ENCODE data around the gene EML6. TPM values are rescaled to one million over a fixed set of nuclear protein-coding genes. Genes with fewer than 3 reads are reported as not detected.

EML6 gene
- total and polyA plus RNA-seq, 5 donors from 2014 or later = 0.06 to 0.59 (median 0.33) TPM; not detected in 1

DNA sequence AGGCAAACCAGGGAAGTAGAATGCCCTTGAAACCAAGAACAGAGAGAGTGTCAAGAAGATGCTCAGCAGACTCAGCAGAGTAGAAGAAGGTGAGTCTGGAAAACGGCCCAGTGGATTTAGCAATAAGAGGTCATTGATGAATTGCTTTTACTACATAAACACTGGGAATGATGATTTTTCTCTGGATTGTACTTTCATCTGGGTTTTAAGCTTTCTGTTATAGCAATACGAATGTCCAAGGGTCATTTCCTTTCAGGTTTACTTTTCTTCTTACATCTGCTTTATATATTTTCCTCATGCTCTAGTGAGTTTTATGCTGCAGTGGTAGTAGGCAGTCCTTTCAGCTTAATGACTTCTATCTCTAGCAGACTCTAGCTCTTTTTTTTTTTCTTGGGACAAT, 16.9 kb downstream of the EML6 start:
- no peak overlapping the region for H3K27ac Mint-ChIP-seq
- no peak overlapping the region for H3K4me3 ChIP-seq (ENCODE audit: low read depth, low read length)
- no peak overlapping the region for H3K4me3 Mint-ChIP-seq
- H3K4me1 Mint-ChIP-seq = no peaks in the 10 kb centered on the region
- DNase-seq (no peak), ATAC-seq (ENCODE audit: low read depth in 2 of 2) (no peak)
- H3K9me3 ChIP-seq (ENCODE audit: control insufficient read depth in 2 of 2, low read length in 2 of 2) = no peaks in the 10 kb centered on the region
- no peaks in the 10 kb centered on the region for H3K36me3 ChIP-seq (ENCODE audit: control insufficient read depth, insufficient read depth, low read length)
- peaks cover 7% of the 10 kb centered on the region for H3K27me3 ChIP-seq (ENCODE audit: control insufficient read depth, insufficient read depth, low read length)
- no peaks in the 10 kb centered on the region for H3K36me3 Mint-ChIP-seq
- peaks cover 0 to 2% (median 0%) of the 10 kb centered on the region in 7 donors for H3K9me3 Mint-ChIP-seq
- H3K4me1 ChIP-seq (ENCODE audit: control insufficient read depth, insufficient read depth, low read length, poor library complexity, severe bottlenecking) = no peaks in the 10 kb centered on the region
- peaks cover 10% of the 10 kb centered on the region for H3K27me3 Mint-ChIP-seq
- H3K27ac ChIP-seq (ENCODE audit: insufficient read depth, low read length, poor library complexity, severe bottlenecking) = no peak overlapping the region

DNA sequence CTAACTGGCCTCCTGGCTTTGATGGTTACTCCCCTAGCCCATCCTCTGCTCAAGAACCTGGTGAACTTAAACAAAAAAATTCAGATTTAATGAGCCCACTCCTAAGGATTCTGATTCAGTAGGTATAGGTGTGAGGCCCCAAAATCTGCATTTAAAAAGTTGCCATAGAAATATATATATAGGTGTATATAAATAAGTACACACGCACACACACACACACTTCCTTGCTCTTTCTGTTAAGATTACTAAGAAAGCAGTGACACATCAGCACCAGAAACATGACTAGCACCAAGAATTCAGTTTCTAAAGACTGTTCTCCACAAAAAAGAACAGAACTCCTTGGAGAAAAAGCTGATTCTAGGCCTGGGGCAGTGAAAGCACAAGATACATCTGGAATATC, 17.8 kb downstream of the EML6 start:
- Mint-ChIP-seq H3K4me1 (no peaks in the 10 kb centered on the region), H3K27ac (no peak overlapping the region)

GRCh38 chr2:54750040-54750439, 26.6 kb downstream of the EML6 start:
- Histone ChIP-seq H3K27me3 (ENCODE audit: control insufficient read depth, insufficient read depth, low read length) (no peaks in the 10 kb centered on the region), H3K36me3 (ENCODE audit: control insufficient read depth, insufficient read depth, low read length) (no peaks in the 10 kb centered on the region), H3K9me3 (ENCODE audit: control insufficient read depth in 2 of 2, low read length in 2 of 2) (no peaks in the 10 kb centered on the region), H3K4me1 (ENCODE audit: control insufficient read depth, insufficient read depth, low read length, poor library complexity, severe bottlenecking) (no peaks in the 10 kb centered on the region), H3K27ac (ENCODE audit: insufficient read depth, low read length, poor library complexity, severe bottlenecking) (no peak overlapping the region), H3K4me3 (ENCODE audit: low read depth, low read length) (no peak overlapping the region)
- no peaks in the 10 kb centered on the region for H3K4me1 Mint-ChIP-seq
- H3K27ac Mint-ChIP-seq = no peak overlapping the region
- H3K4me3 Mint-ChIP-seq = peak overlapping the region in 1 of 4 donors; percentile 43
- no peak for DNase-seq
- ATAC-seq (ENCODE audit: low read depth in 2 of 2) = no peak
- peaks cover 8% of the 10 kb centered on the region for H3K27me3 Mint-ChIP-seq
- no peaks in the 10 kb centered on the region for H3K9me3 Mint-ChIP-seq
- no peaks in the 10 kb centered on the region for H3K36me3 Mint-ChIP-seq

More for the DNA sequence above, 17.8 kb downstream of the EML6 start:
- H3K4me3 ChIP-seq (ENCODE audit: low read depth, low read length) = no peak overlapping the region
- DNase-seq (no peak), ATAC-seq (ENCODE audit: low read depth in 2 of 2) (no peak)
- Mint-ChIP-seq H3K4me3 (no peak overlapping the region), H3K27me3 (peaks cover 10% of the 10 kb centered on the region), H3K36me3 (no peaks in the 10 kb centered on the region), H3K9me3 (peaks cover 0 to 2% (median 0%) of the 10 kb centered on the region in 7 donors)
- no peaks in the 10 kb centered on the region for H3K4me1 ChIP-seq (ENCODE audit: control insufficient read depth, insufficient read depth, low read length, poor library complexity, severe bottlenecking)
- no peaks in the 10 kb centered on the region for H3K9me3 ChIP-seq (ENCODE audit: control insufficient read depth in 2 of 2, low read length in 2 of 2)
- no peaks in the 10 kb centered on the region for H3K36me3 ChIP-seq (ENCODE audit: control insufficient read depth, insufficient read depth, low read length)
- no peak overlapping the region for H3K27ac ChIP-seq (ENCODE audit: insufficient read depth, low read length, poor library complexity, severe bottlenecking)
- peaks cover 7% of the 10 kb centered on the region for H3K27me3 ChIP-seq (ENCODE audit: control insufficient read depth, insufficient read depth, low read length)

DNA sequence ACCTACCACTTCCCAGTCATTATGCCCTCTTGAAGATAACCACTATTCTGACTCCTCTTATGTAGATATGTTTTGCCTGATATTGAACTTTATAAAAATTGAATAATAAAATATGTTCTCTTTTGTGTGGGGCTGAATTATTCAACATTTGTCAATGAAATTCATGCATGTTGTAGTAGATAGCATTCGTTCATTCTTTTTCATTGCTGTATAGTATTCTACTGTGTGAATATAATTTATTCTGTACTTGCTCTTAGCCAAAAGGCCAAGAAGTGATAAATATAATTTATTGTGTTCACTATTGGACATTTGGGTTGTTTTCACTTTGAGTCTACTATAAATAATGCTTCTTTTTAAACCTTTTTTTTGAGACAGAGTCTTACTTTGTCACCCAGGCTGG, 29.0 kb downstream of the EML6 start:
- Histone ChIP-seq H3K36me3 (ENCODE audit: control insufficient read depth, insufficient read depth, low read length) (no peaks in the 10 kb centered on the region), H3K27ac (ENCODE audit: insufficient read depth, low read length, poor library complexity, severe bottlenecking) (no peak overlapping the region), H3K4me3 (ENCODE audit: low read depth, low read length) (no peak overlapping the region), H3K27me3 (ENCODE audit: control insufficient read depth, insufficient read depth, low read length) (no peaks in the 10 kb centered on the region), H3K4me1 (ENCODE audit: control insufficient read depth, insufficient read depth, low read length, poor library complexity, severe bottlenecking) (no peaks in the 10 kb centered on the region), H3K9me3 (ENCODE audit: control insufficient read depth in 2 of 2, low read length in 2 of 2) (no peaks in the 10 kb centered on the region)
- Mint-ChIP-seq H3K27ac (no peak overlapping the region), H3K27me3 (peaks cover 8% of the 10 kb centered on the region), H3K36me3 (no peaks in the 10 kb centered on the region), H3K4me1 (no peaks in the 10 kb centered on the region), H3K4me3 (no peak overlapping the region), H3K9me3 (peaks cover 0 to 2% (median 0%) of the 10 kb centered on the region in 7 donors)
- ATAC-seq (ENCODE audit: low read depth in 2 of 2) (no peak), DNase-seq (no peak)

DNA sequence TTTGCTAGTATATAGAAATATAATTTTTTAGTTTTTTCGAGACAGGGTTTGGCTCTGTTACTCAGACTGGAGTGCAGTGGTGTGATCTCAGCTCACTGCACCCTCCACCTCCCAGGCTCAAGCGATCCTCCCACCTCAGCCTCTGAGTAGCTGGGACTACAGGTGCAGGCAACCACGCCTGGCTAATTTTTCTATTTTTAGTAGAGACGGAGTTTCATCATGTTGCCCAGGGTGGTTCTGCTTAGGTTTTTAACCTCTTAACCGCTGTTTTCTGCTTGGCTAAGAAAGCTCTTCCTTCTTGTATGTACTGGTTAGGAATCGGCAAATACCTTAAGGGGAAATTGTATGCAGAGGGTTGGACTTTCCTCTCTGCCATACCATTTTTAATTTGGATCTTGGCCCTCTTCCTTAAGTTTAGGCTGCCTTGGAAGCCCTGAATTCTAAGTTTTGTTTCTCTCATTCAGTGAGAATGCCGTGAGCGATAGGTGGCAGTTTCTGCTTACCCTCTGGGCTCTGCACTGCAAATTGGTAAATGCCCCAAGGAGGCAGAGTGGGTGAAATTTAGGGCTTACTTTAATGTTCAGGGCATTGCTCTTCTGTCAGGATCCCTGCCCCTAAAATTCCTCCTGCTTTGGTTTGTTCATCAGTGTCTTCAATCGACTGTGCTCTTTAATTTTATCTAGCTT, 32.3 kb downstream of the EML6 start:
- ATAC-seq (ENCODE audit: low read depth in 2 of 2) = no peak
- Histone ChIP-seq H3K9me3 (ENCODE audit: control insufficient read depth in 2 of 2, low read length in 2 of 2) (no peaks in the 10 kb centered on the region), H3K4me3 (ENCODE audit: low read depth, low read length) (no peak overlapping the region), H3K27ac (ENCODE audit: insufficient read depth, low read length, poor library complexity, severe bottlenecking) (no peak overlapping the region), H3K4me1 (ENCODE audit: control insufficient read depth, insufficient read depth, low read length, poor library complexity, severe bottlenecking) (no peaks in the 10 kb centered on the region), H3K27me3 (ENCODE audit: control insufficient read depth, insufficient read depth, low read length) (no peaks in the 10 kb centered on the region), H3K36me3 (ENCODE audit: control insufficient read depth, insufficient read depth, low read length) (no peaks in the 10 kb centered on the region)
- H3K4me1 Mint-ChIP-seq = peaks cover 0 to 8% (median 3%) of the 10 kb centered on the region in 4 donors
- H3K27me3 Mint-ChIP-seq = peaks cover 19% of the 10 kb centered on the region
- no peak overlapping the region for H3K27ac Mint-ChIP-seq
- H3K9me3 Mint-ChIP-seq = peaks cover 0 to 2% (median 0%) of the 10 kb centered on the region in 7 donors
- DNase-seq = no peak
- H3K4me3 Mint-ChIP-seq = no peak overlapping the region
- no peaks in the 10 kb centered on the region for H3K36me3 Mint-ChIP-seq

DNA sequence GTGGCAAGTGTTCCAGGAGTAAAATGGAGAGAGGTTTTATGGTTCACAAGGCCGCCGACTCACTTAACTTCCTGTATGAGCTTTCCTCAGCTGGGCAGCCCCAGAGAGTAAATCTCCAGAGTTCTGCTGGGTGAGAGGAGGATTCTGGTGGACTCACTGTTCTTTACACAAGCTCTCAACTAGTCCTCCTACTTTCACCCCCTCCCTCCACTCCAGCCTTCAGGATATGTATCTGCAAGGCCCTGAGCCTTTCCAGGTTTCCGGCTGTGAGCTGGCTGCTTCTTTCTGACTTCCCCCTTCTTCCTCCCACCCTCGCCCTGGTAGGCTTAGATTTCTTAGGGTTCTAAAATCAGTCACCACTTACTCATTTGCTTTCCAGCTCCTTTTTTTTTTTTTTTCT, 34.0 kb downstream of the EML6 start:
- ATAC-seq (ENCODE audit: low read depth in 2 of 2) (no peak), DNase-seq (peak in 1 of 3 donors; percentile 1)
- Histone ChIP-seq H3K4me3 (ENCODE audit: low read depth, low read length) (no peak overlapping the region), H3K27me3 (ENCODE audit: control insufficient read depth, insufficient read depth, low read length) (no peaks in the 10 kb centered on the region), H3K9me3 (ENCODE audit: control insufficient read depth in 2 of 2, low read length in 2 of 2) (no peaks in the 10 kb centered on the region), H3K27ac (ENCODE audit: insufficient read depth, low read length, poor library complexity, severe bottlenecking) (no peak overlapping the region), H3K4me1 (ENCODE audit: control insufficient read depth, insufficient read depth, low read length, poor library complexity, severe bottlenecking) (no peaks in the 10 kb centered on the region), H3K36me3 (ENCODE audit: control insufficient read depth, insufficient read depth, low read length) (no peaks in the 10 kb centered on the region)
- Mint-ChIP-seq H3K9me3 (peaks cover 0 to 2% (median 0%) of the 10 kb centered on the region in 7 donors), H3K27me3 (peaks cover 27% of the 10 kb centered on the region), H3K4me3 (peak overlapping the region in 1 of 4 donors; percentile 15), H3K4me1 (peaks cover 0 to 8% (median 3%) of the 10 kb centered on the region in 4 donors), H3K36me3 (no peaks in the 10 kb centered on the region), H3K27ac (no peak overlapping the region)

GRCh38 chr2:54758951-54759350, 35.5 kb downstream of the EML6 start:
- Mint-ChIP-seq H3K36me3 (no peaks in the 10 kb centered on the region), H3K27me3 (peaks cover 39% of the 10 kb centered on the region), H3K4me3 (no peak overlapping the region), H3K9me3 (peaks cover 0 to 2% (median 0%) of the 10 kb centered on the region in 7 donors), H3K4me1 (peaks cover 0 to 8% (median 3%) of the 10 kb centered on the region in 4 donors), H3K27ac (no peak overlapping the region)
- no peak for ATAC-seq (ENCODE audit: low read depth in 2 of 2)
- Histone ChIP-seq H3K27me3 (ENCODE audit: control insufficient read depth, insufficient read depth, low read length) (no peaks in the 10 kb centered on the region), H3K27ac (ENCODE audit: insufficient read depth, low read length, poor library complexity, severe bottlenecking) (no peak overlapping the region), H3K4me3 (ENCODE audit: low read depth, low read length) (no peak overlapping the region), H3K36me3 (ENCODE audit: control insufficient read depth, insufficient read depth, low read length) (no peaks in the 10 kb centered on the region), H3K9me3 (ENCODE audit: control insufficient read depth in 2 of 2, low read length in 2 of 2) (no peaks in the 10 kb centered on the region), H3K4me1 (ENCODE audit: control insufficient read depth, insufficient read depth, low read length, poor library complexity, severe bottlenecking) (no peaks in the 10 kb centered on the region)
- DNase-seq = no peak

DNA sequence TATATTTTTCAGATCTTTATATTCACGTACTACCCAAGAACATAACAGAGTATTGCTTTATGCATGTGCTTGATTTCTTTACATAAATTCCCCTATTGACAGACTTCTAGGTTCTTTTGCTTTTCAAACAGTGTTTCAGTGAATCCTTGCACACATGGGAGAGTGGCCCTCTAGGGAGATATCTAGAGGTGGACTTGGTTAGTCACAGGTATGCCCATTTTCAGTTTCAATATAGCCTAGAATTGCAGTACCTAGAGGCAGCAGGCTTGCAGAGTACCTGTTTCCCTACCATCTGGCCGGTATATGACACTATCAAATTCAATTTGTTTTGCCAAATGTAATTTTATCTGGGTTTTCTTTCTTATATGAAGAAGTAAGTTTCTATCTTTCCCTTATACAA, 36.8 kb downstream of the EML6 start:
- DNase-seq (peak in 1 of 3 donors; percentile 1), ATAC-seq (ENCODE audit: low read depth in 2 of 2) (no peak)
- Mint-ChIP-seq H3K27me3 (peaks cover 47% of the 10 kb centered on the region), H3K27ac (no peak overlapping the region), H3K36me3 (no peaks in the 10 kb centered on the region), H3K9me3 (peaks cover 0 to 2% (median 0%) of the 10 kb centered on the region in 7 donors), H3K4me3 (no peak overlapping the region), H3K4me1 (peaks cover 0 to 8% (median 3%) of the 10 kb centered on the region in 4 donors)
- Histone ChIP-seq H3K4me3 (ENCODE audit: low read depth, low read length) (no peak overlapping the region), H3K36me3 (ENCODE audit: control insufficient read depth, insufficient read depth, low read length) (no peaks in the 10 kb centered on the region), H3K27ac (ENCODE audit: insufficient read depth, low read length, poor library complexity, severe bottlenecking) (no peak overlapping the region), H3K4me1 (ENCODE audit: control insufficient read depth, insufficient read depth, low read length, poor library complexity, severe bottlenecking) (no peaks in the 10 kb centered on the region), H3K9me3 (ENCODE audit: control insufficient read depth in 2 of 2, low read length in 2 of 2) (no peaks in the 10 kb centered on the region), H3K27me3 (ENCODE audit: control insufficient read depth, insufficient read depth, low read length) (no peaks in the 10 kb centered on the region)
